ENCODE measurements around the gene RUFY1.
"Not testable (repeated sequence)": the region's sequence is repeated elsewhere in the genome, so short reads cannot be mapped to it uniquely, and the experiment has no call there.

RUFY1 gene

DNA sequence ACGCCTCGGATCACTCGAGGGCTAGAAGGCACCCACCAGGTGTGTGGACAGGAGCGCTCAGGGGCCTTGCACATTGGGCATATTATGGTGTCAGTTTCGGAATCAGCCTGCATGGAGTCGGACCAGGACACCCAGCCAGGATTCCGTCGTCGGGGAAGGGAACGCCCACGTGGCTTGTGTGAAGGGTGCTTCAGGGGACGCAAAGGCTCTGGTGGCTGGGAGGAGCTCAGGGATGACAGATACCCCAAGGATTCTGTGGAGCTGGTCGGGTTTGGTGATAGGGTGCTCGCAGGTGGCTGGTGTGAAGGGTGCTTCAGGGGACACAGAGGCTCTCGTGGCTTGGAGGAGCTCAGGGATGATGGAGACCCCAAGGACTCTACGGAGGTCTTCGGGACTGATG lies 92.3 kb downstream of the RUFY1 start:
- POLR2A ChIA-PET; DNase-seq (ENCODE audit: low read depth, low spot score); H3K4me3 ChIP-seq (ENCODE audit: low read depth, low read length); CTCF ChIA-PET: not testable (repeated sequence)

- POLR2A ChIA-PET; DNase-seq (ENCODE audit: low read depth, low spot score); CTCF ChIA-PET; H3K4me3 ChIP-seq (ENCODE audit: low read depth, low read length): not testable (repeated sequence)
These were observed 93.0 kb downstream of the RUFY1 start for GRCh38 chr5:179643141-179643920.

GRCh38 chr5:179644766-179645165 lies 94.4 kb downstream of the RUFY1 start:
- CTCF ChIA-PET; POLR2A ChIA-PET; DNase-seq (ENCODE audit: low read depth, low spot score); H3K4me3 ChIP-seq (ENCODE audit: low read depth, low read length): not testable (repeated sequence)

DNA sequence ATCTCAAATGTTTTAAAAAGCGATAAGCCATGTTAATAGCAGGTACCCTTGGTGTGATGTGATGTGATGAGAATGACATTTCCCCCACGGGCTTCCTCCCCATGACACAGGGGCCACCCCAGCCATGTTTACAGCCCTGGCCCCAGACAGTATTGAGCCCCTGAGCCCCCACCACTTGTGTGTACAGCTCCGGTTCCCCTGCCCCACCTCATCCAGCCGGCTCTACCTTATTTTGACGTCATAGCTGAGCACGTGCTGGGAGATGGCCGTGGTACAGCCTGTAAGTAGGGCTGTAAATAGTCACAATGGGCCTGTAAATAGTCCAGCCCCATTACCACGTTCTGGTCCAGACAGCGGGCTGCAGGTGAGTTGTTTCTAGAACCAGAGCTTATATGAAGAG lies 98.1 kb downstream of the RUFY1 start:
- no peak for DNase-seq (ENCODE audit: low read depth, low spot score)
- TF ChIP-seq, protein P1, sequence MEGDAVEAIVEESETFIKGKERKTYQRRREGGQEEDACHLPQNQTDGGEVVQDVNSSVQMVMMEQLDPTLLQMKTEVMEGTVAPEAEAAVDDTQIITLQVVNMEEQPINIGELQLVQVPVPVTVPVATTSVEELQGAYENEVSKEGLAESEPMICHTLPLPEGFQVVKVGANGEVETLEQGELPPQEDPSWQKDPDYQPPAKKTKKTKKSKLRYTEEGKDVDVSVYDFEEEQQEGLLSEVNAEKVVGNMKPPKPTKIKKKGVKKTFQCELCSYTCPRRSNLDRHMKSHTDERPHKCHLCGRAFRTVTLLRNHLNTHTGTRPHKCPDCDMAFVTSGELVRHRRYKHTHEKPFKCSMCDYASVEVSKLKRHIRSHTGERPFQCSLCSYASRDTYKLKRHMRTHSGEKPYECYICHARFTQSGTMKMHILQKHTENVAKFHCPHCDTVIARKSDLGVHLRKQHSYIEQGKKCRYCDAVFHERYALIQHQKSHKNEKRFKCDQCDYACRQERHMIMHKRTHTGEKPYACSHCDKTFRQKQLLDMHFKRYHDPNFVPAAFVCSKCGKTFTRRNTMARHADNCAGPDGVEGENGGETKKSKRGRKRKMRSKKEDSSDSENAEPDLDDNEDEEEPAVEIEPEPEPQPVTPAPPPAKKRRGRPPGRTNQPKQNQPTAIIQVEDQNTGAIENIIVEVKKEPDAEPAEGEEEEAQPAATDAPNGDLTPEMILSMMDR (IDR thresholded peaks at IDR 0.05; ENCODE audit: insufficient read depth, low read length, missing control alignments) = no peak
- ChIA-PET POLR2A (no interaction called here), CTCF (no interaction called here)
- H3K4me3 ChIP-seq (ENCODE audit: low read depth, low read length) = no peak overlapping the region

DNA sequence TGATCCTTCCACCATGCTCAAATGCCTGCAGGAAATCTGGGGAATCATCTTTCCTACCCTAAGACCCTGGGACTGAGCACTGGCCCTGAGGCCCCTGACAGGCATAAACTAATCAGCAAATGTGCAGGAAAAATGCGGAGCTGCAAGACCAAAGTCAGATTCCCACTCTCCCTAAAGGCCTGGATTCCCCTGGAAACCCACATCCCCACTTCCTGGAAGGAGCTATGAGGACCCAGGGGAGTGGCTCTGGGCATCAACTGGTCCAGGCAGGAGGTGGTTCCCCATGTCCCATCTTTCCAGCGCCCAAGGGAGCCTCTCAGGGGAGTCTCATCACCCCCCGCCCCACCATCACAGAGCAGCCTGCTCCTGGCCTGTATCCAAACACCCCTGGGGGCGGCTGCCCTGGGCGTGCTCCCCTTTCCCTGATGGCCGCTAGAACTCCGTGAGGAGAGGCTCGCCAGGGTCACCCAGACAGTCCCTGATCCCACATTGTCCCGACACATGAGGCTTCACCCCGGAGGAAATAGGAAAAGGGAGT lies 98.9 kb downstream of the RUFY1 start:
- CTCF ChIA-PET; POLR2A ChIA-PET; H3K4me3 ChIP-seq (ENCODE audit: low read depth, low read length); DNase-seq (ENCODE audit: low read depth, low spot score): not testable (repeated sequence)

- DNase-seq (ENCODE audit: low read depth, low spot score); CTCF ChIA-PET; POLR2A ChIA-PET; H3K4me3 ChIP-seq (ENCODE audit: low read depth, low read length): not testable (repeated sequence)
These were observed 99.9 kb downstream of the RUFY1 start for GRCh38 chr5:179650245-179650644.

DNA sequence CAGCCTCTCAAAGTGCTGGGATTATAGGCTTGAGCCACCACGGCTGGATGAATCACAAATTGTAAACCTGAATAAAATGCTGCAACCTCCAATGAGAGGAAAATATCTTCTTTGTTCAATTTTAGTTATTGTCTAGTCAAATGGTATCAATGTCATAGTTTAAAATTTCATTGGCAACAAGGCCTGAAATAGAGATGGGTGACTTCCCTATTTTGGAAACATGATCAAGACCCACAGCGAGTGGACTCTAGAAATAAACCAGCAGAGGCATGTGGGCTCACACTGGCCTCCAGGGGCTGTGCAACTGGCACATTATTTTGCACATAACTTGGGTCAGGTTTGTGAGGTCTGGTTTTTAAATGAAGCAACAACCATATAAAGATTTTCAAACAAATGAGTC lies 102.8 kb downstream of the RUFY1 start:
- H3K4me3 ChIP-seq (ENCODE audit: low read depth, low read length); POLR2A ChIA-PET; DNase-seq (ENCODE audit: low read depth, low spot score); CTCF ChIA-PET: not testable (repeated sequence)

DNA sequence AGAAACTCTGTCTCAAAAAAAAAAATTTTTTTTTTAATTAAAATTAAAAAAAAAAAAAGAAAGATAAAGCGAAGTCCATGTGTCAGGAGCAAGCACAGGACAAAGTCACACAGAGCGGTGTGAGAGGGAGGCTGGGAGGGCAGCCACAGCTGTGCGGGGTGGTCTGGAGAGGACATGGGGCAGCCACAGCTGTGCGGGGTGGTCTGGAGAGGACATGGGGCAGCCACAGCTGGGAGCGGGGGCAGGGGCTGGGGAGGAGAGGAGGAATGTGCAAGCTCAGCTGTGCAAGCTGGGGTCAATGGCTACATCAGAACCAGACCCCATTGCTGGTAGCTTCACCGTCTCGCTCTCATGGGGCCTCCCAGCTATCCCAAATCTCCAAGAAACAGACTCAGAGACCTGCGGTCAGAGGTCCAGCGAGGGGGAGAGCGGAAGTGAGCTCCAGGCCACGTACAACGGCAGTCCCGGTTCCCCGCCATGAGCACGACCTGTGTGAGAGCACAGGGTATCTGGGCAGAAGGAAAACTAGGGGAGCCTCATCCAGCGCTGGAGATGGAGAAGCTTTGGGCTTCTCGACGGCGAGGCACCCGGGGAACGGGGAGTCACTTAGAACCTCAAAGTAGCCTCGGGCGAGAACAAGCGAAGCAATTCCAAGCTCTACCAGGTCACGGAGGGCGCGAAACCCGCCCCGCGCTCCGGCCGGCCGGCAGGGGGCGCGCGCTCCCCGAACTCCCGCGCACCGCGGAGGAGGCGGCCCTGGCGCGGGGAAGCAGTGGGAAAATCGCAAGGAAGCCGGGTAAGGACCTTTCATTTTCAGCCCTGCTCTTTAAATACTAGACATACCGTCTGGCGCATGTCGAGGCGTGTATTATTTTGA lies 107.2 kb downstream of the RUFY1 start:
- H3K4me3 ChIP-seq (ENCODE audit: low read depth, low read length); CTCF ChIA-PET; POLR2A ChIA-PET; DNase-seq (ENCODE audit: low read depth, low spot score): not testable (repeated sequence)

- POLR2A ChIA-PET; DNase-seq (ENCODE audit: low read depth, low spot score): not testable (repeated sequence)
- peak overlapping the region; percentile 62 for H3K4me3 ChIP-seq (ENCODE audit: low read depth, low read length)
- CTCF ChIA-PET = interaction anchor here (0.6 kb wide), 1 partner anchor 20 kb away, joined by 3 read pairs; no protein-coding TSS in a partner anchor
These were observed 108.0 kb downstream of the RUFY1 start for GRCh38 chr5:179658179-179658856.

Measured in AG04449 (cell line).